HCT116 (cell line): ENCODE data around the gene TNFRSF6B. TPM values are rescaled to one million over a fixed set of nuclear protein-coding genes. Genes with fewer than 3 reads are reported as not detected.
A peak's percentile ranks its signal among the peaks of the same experiment; 100 is the strongest.

Experiments
- ATAC-seq: fragments of 200-7000 bp; cut with Tn5 transposase; 2 replicates; pipeline ENCODE4 v1.9.1; 2020; ENCODE audit warnings: mild to moderate bottlenecking, moderate library complexity
- BruUV-seq: library from RNA; stranded (reverse); fragments of 400-500 nt; replicated peaks from 2 replicates; lab custom pipeline; 2021; lab: Mats Ljungman, UMichigan
- CTCF ChIA-PET: fragments of 300-600 bp; sonication (Branson Sonifier 250); formaldehyde crosslinking; loops from one replicate; lab custom pipeline; 2021; ENCODE audit warnings: antibody characterized with exemption; lab: Charles Lee
- POLR2A ChIA-PET: fragments of 300-600, 350-600 bp; sonication (Branson Sonifier 250); formaldehyde crosslinking; loops from one replicate; lab custom pipeline; 2021; ENCODE audit warnings: antibody characterized with exemption; lab: Charles Lee
- RAD21 ChIA-PET, 2 experiments: fragments of 300-600 bp; sonication (Branson Sonifier 250); formaldehyde crosslinking; loops; one replicate each; lab custom pipeline; 2023; ENCODE audit warnings: low total read pairs in 2 of 2; ENCODE audit not compliant: uncharacterized antibody in 2 of 2, unreplicated experiment in 2 of 2, low non-redundant PET in 1 of 2; lab: Charles Lee
- DNase-seq: peaks from one replicate; pipeline ENCODE4 v3.0.0-alpha.2; 2010; ENCODE audit warnings: low read depth, low spot score
- H2AFZ ChIP-seq: fragments of 200-600 bp; shearing (Covaris generic), sonication (generic); 2 replicates; pipeline ENCODE4 v1.6.1; 2017; ENCODE audit warnings: low read depth, mixed run types, mixed read lengths, antibody characterized with exemption, low read length; ENCODE audit not compliant: poor library complexity, severe bottlenecking
- H3K27ac ChIP-seq: 2 replicates; pipeline ENCODE4 v1.5.1; 2012; ENCODE audit warnings: low read depth, low read length
- H3K27me3 ChIP-seq: fragments of 200-600 bp; sonication (generic); 2 replicates; pipeline ENCODE4 v1.6.1; 2016; ENCODE audit warnings: mixed run types, low read length, mixed read lengths; ENCODE audit not compliant: insufficient read depth
- H3K36me3 ChIP-seq, 2 experiments: fragments of 200-500 bp in 1 of 2; fragments of 200-600 bp in 1 of 2; sonication (Bioruptor generic) in 1 of 2; sonication (generic) in 1 of 2; 2 replicates each; pipeline versions ENCODE4 v1.5.1 to v1.6.1; 2014 to 2016; ENCODE audit warnings: low read length in 2 of 2, inconsistent platforms in 1 of 2, mixed read lengths in 1 of 2, mixed run types in 1 of 2; ENCODE audit not compliant: insufficient read depth in 2 of 2, control insufficient read depth in 1 of 2
- H3K4me1 ChIP-seq, 2 experiments: fragments of 200-600 bp in 1 of 2; sonication (generic) in 1 of 2; 2 replicates each; pipeline versions ENCODE4 v1.5.1 to v1.6.1; 2012 to 2017; ENCODE audit warnings: low read length in 2 of 2, inconsistent platforms in 1 of 2, mild to moderate bottlenecking in 1 of 2, mixed read lengths in 1 of 2, mixed run types in 1 of 2, moderate library complexity in 1 of 2; ENCODE audit not compliant: insufficient read depth in 2 of 2, control insufficient read depth in 1 of 2
- H3K4me2 ChIP-seq: fragments of 200-600 bp; sonication (generic); 2 replicates; pipeline ENCODE4 v1.6.1; 2017; ENCODE audit warnings: mixed run types, low read length, mixed read lengths
- H3K4me3 ChIP-seq, 2 experiments: fragments of 200-600 bp in 1 of 2; sonication (generic) in 1 of 2; replicated peaks in 1 of 2; 2 replicates each; pipeline ENCODE4 v1.5.1; 2011 to 2016; ENCODE audit warnings: low read length in 2 of 2, control low read depth in 1 of 2, low read depth in 1 of 2, mild to moderate bottlenecking in 1 of 2, mixed read lengths in 1 of 2, mixed run types in 1 of 2
- H3K79me2 ChIP-seq: fragments of 200-600 bp; sonication (generic); 2 replicates; pipeline ENCODE4 v1.6.1; 2017; ENCODE audit warnings: mild to moderate bottlenecking, mixed run types, low read length, moderate library complexity, mixed read lengths; ENCODE audit not compliant: insufficient read depth
- H3K9ac ChIP-seq: fragments of 200-600 bp; sonication (generic); 2 replicates; pipeline ENCODE4 v1.6.1; 2016; ENCODE audit warnings: low read length, mixed read lengths
- H3K9me2 ChIP-seq: fragments of 200-600 bp; sonication (generic), shearing (Covaris generic); 2 replicates; pipeline ENCODE4 v1.6.1; 2017; ENCODE audit warnings: mixed run types, mild to moderate bottlenecking, moderate library complexity; ENCODE audit not compliant: insufficient read depth
- H3K9me3 ChIP-seq, 2 experiments: fragments of 200-500 bp in 1 of 2; fragments of 200-600 bp in 1 of 2; sonication (Bioruptor generic) in 1 of 2; sonication (generic) in 1 of 2; 2 replicates each; pipeline ENCODE4 v1.6.1; 2014 to 2017; ENCODE audit warnings: low read length in 2 of 2, mixed read lengths in 2 of 2, inconsistent platforms in 1 of 2, low read depth in 1 of 2, mild to moderate bottlenecking in 1 of 2, mixed run types in 1 of 2, moderate library complexity in 1 of 2; ENCODE audit not compliant: control insufficient read depth in 1 of 2, insufficient read depth in 1 of 2
- H4K20me1 ChIP-seq: fragments of 200-600 bp; sonication (generic), shearing (Covaris generic); 2 replicates; pipeline ENCODE4 v1.6.1; 2017; ENCODE audit warnings: mixed run types, mild to moderate bottlenecking, moderate library complexity; ENCODE audit not compliant: insufficient read depth
- POLR2AphosphoS5 ChIP-seq: IDR thresholded peaks from 2 replicates; pipeline ENCODE4 v1.6.1; 2011; ENCODE audit warnings: mild to moderate bottlenecking, low read depth, low read length, moderate library complexity
- TCF7L2 ChIP-seq: IDR thresholded peaks from 2 replicates; pipeline ENCODE4 v1.7.0; 2011; ENCODE audit warnings: borderline replicate concordance, inconsistent platforms; ENCODE audit not compliant: insufficient read depth, insufficient read length; ENCODE audit errors: extremely low read depth
- YY1 ChIP-seq: IDR thresholded peaks from 2 replicates; pipeline ENCODE4 v1.6.1; 2011; ENCODE audit warnings: low read length, low read depth, moderate library complexity, mild to moderate bottlenecking; ENCODE audit not compliant: insufficient replicate concordance; ENCODE audit errors: extremely low read depth
- ZNF274 ChIP-seq: fragments of 200-500 bp; sonication (Bioruptor generic); IDR thresholded peaks from 2 replicates; pipeline ENCODE4 v1.6.1; 2014; ENCODE audit warnings: mild to moderate bottlenecking, low read depth, low read length, inconsistent platforms
- intact Hi-C: fragments of 100-400 bp; cut with micrococcal nuclease; formaldehyde crosslinking; loops from 2 replicates; pipeline ENCODE4 v1.10.0; 2022
- total RNA-seq: library from RNA; stranded (reverse); gene quantifications from one replicate; pipeline ENCODE4 v1.2.1, GENCODE V29; 2021; ENCODE audit not compliant: unreplicated experiment

TNFRSF6B gene
- total RNA-seq, 1 experiment from 2014 or later = 147 TPM

DNA sequence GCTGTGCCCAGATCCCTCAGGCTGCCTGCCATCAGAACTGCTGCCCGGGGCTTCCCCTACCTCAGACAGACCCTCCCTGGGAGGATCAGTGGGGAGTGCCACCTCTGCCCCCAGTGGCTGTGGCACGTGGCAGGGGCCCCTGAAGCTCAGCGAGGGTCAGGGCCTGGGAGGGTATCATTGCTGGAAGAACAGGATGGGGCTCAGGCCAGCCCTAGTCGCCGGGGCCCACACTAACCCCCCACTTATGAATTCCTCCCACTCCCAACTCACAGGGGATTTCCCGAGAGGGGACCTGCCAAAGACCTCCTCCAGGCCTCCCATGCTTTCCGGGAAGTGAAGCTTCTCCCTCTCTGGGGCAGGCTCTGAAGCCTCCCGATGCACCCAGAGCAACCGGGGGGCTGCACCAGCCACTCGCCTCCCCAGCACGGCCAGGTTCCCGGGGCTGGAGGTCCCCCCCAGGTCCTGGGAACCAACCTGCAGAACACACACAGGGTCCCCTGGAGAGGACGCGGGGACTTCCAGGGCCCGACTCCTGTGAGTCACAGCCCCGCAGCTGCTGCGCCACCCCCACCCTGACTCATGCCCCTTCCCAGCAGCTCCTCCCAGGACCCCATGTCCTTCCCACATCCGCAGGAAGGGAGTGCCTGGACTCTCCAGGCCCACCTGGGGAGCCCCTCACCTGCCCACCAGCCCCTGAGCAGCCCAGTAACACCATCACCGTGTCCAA, 2.5 kb downstream of the TNFRSF6B start:
- TF ChIP-seq YY1 (peak; percentile 24), POLR2AphosphoS5 (peak; percentile 57), TCF7L2 (peak; percentile 19), ZNF274 (no peak)
- H3K36me3 ChIP-seq = peaks cover 0 to 8% of the 10 kb centered on the region in 2 experiments; a peak in 1 of 4 replicates
- no peaks in the 10 kb centered on the region for H3K9me3 ChIP-seq
- H3K27ac ChIP-seq = peak overlapping the region; percentile 91
- peak overlapping the region; percentile 78 for H3K4me2 ChIP-seq
- peak; percentile 67 for DNase-seq
- no peaks in the 10 kb centered on the region for H4K20me1 ChIP-seq
- no peaks in the 10 kb centered on the region for H3K27me3 ChIP-seq
- ChIA-PET RAD21 (interaction anchor here (0.6 to 0.9 kb wide), 2 partner anchors 17 to 166 kb away, joined by 3 read pairs; no protein-coding TSS in a partner anchor), CTCF (interaction anchor here (1.4 to 1.6 kb wide), 2 partner anchors 9 to 161 kb away, joined by 3 to 6 read pairs; partner anchors contain the start of genes ARFRP1, PTK6 and ZGPAT), POLR2A (interaction anchor here (1.1 to 3.1 kb wide), 8 partner anchors 9 to 259 kb away, joined by 3 to 12 read pairs (median 6); partner anchors contain the start of genes ARFRP1, RTEL1, TPD52L2 and ZGPAT)
- peak overlapping the region; percentile 71 for H3K9ac ChIP-seq
- peak; percentile 58 for ATAC-seq
- H2AFZ ChIP-seq = no peak overlapping the region
- no peaks in the 10 kb centered on the region for H3K9me2 ChIP-seq
- intact Hi-C loops = loop anchor here (5.0 kb wide), 3 partner anchors 117 to 258 kb away; partner anchors contain the start of genes PTK6 and UCKL1
- H3K79me2 ChIP-seq = peaks cover 10% of the 10 kb centered on the region; the same call in 1 of the 2 replicates
- H3K4me3 ChIP-seq = peak overlapping the region; percentile 37 to 41
- BruUV-seq = no TSS peak
- peaks cover 35 to 78% of the 10 kb centered on the region in 2 experiments for H3K4me1 ChIP-seq
